Measurements from ENCODE around the gene BSN.

GRCh38 chr3:49530231-49530630 is 24.0 kb upstream of the BSN start:
- TF ChIP-seq CTCF (conservative IDR thresholded peaks at IDR 0.05; ENCODE audit: low read depth, low read length) = no peak
- TF ChIP-seq FOS (IDR thresholded peaks at IDR 0.05; ENCODE audit: low read depth, low read length) = no peak
- no peak for TF ChIP-seq POLR2A (IDR thresholded peaks at IDR 0.05; ENCODE audit: low read depth, low read length)
- TF ChIP-seq USF2 (IDR thresholded peaks at IDR 0.05; ENCODE audit: low read depth, low read length) = no peak
- TF ChIP-seq BHLHE40 (IDR thresholded peaks at IDR 0.05; ENCODE audit: low read depth, low read length) = no peak
- no peak for TF ChIP-seq CEBPB (IDR thresholded peaks at IDR 0.05; ENCODE audit: low read depth, low read length)
- no peak for TF ChIP-seq SMC3 (IDR thresholded peaks at IDR 0.05; ENCODE audit: low read depth, low read length)
- no peak for TF ChIP-seq CHD1 (IDR thresholded peaks at IDR 0.05; ENCODE audit: low read depth, low read length)
- TF ChIP-seq RFX5 (IDR thresholded peaks at IDR 0.05; ENCODE audit: low read depth, low read length) = no peak
- TF ChIP-seq RCOR1 (IDR thresholded peaks at IDR 0.05; ENCODE audit: insufficient replicate concordance, low read length) = no peak
- TF ChIP-seq ELK1 (IDR thresholded peaks at IDR 0.05; ENCODE audit: borderline replicate concordance, low read depth, low read length) = no peak

Measured in IMR-90 (cell line).